Neural progenitor cell (in vitro differentiated cells): ENCODE results near the gene CRISPLD2.

Source experiments
- EZH2phosphoT487 ChIP-seq: fragments of 200-600 bp; sonication (generic); IDR thresholded peaks from 2 replicates; pipeline ENCODE4 v1.6.1; 2017; ENCODE audit warnings: antibody characterized with exemption
- TF ChIP-seq, protein P1 (sequence below): fragments of 200-600 bp; sonication (generic); IDR thresholded peaks from 2 replicates; pipeline ENCODE4 v1.5.1; 2017; ENCODE audit warnings: antibody characterized with exemption, mild to moderate bottlenecking

DNA sequence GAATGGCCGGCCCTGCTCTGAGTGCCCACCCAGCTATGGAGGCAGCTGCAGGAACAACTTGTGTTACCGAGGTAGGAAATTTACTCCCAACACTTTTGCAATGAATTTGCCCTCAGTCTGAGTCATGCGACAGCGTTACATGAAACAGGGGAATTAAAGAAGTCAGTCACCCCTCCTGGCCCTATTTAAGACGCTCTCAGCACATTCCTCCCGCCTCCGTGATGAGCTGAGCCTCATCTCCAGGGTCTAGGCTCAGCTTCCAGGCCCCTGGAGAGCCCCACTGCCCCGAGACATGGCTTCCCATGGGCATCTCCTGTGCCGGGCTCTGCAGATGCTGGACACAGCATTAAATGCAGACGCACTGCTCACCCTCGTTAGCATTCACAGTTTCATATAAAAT is 35.0 kb downstream of the CRISPLD2 start:
- TF ChIP-seq, protein P1, sequence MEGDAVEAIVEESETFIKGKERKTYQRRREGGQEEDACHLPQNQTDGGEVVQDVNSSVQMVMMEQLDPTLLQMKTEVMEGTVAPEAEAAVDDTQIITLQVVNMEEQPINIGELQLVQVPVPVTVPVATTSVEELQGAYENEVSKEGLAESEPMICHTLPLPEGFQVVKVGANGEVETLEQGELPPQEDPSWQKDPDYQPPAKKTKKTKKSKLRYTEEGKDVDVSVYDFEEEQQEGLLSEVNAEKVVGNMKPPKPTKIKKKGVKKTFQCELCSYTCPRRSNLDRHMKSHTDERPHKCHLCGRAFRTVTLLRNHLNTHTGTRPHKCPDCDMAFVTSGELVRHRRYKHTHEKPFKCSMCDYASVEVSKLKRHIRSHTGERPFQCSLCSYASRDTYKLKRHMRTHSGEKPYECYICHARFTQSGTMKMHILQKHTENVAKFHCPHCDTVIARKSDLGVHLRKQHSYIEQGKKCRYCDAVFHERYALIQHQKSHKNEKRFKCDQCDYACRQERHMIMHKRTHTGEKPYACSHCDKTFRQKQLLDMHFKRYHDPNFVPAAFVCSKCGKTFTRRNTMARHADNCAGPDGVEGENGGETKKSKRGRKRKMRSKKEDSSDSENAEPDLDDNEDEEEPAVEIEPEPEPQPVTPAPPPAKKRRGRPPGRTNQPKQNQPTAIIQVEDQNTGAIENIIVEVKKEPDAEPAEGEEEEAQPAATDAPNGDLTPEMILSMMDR = no peak
- TF ChIP-seq EZH2phosphoT487 = no peak
